Neural cell (in vitro differentiated cells): ENCODE measurements around the gene ZNF24. TPM values are rescaled to one million over a fixed set of nuclear protein-coding genes. Genes with fewer than 3 reads are reported as not detected.

Experiments
- H2AFZ ChIP-seq: fragments of 200-600, 300-800 bp; sonication (generic), shearing (Covaris generic); 2 replicates; pipeline ENCODE4 v1.6.0; 2014; ENCODE audit warnings: low read depth, mild to moderate bottlenecking, antibody characterized with exemption, low read length, moderate library complexity
- H3F3A ChIP-seq: fragments of 200-600 bp; shearing (Covaris generic); 2 replicates; pipeline ENCODE4 v1.6.1; 2016; ENCODE audit warnings: mild to moderate bottlenecking, moderate library complexity, mixed read lengths, antibody characterized with exemption, low read length; ENCODE audit not compliant: insufficient read depth, poor library complexity, severe bottlenecking
- H3K27ac ChIP-seq: fragments of 200-600, 300-800 bp; sonication (generic), shearing (Covaris generic); 2 replicates; pipeline ENCODE4 v1.5.1; 2014; ENCODE audit warnings: mild to moderate bottlenecking, low read length, moderate library complexity
- H3K27me3 ChIP-seq: fragments of 300-800, 200-600 bp; sonication (generic), shearing (Covaris generic); 2 replicates; pipeline ENCODE4 v1.6.0; 2014; ENCODE audit warnings: mild to moderate bottlenecking, low read depth, low read length, moderate library complexity; ENCODE audit not compliant: insufficient read depth
- H3K36me3 ChIP-seq: fragments of 300-800, 200-600 bp; sonication (generic), shearing (Covaris generic); 2 replicates; pipeline ENCODE4 v1.5.1; 2014; ENCODE audit warnings: mild to moderate bottlenecking, antibody characterized with exemption, low read length, moderate library complexity; ENCODE audit not compliant: insufficient read depth
- H3K4me2 ChIP-seq: fragments of 300-800, 200-600 bp; sonication (generic), shearing (Covaris generic); 2 replicates; pipeline ENCODE4 v1.6.0; 2014; ENCODE audit warnings: mild to moderate bottlenecking, low read length
- H3K4me3 ChIP-seq: fragments of 300-800, 200-600 bp; sonication (generic), shearing (Covaris generic); 2 replicates; pipeline ENCODE4 v1.5.1; 2014; ENCODE audit warnings: mild to moderate bottlenecking, low read length, moderate library complexity
- H3K79me2 ChIP-seq: fragments of 200-600 bp; shearing (Covaris generic); replicated peaks from 2 replicates; pipeline ENCODE4 v1.6.0; 2014; ENCODE audit warnings: mild to moderate bottlenecking, low read length, moderate library complexity; ENCODE audit not compliant: insufficient read depth
- H3K9ac ChIP-seq: fragments of 300-800, 200-600 bp; sonication (generic), shearing (Covaris generic); 2 replicates; pipeline ENCODE4 v1.6.1; 2016; ENCODE audit warnings: mild to moderate bottlenecking, low read length, mixed read lengths
- H3K9me2 ChIP-seq: fragments of 200-600 bp; shearing (Covaris generic); 2 replicates; pipeline ENCODE4 v1.6.1; 2016; ENCODE audit warnings: mild to moderate bottlenecking, low read length, mixed read lengths; ENCODE audit not compliant: insufficient read depth
- H3K9me3 ChIP-seq: fragments of 200-600, 300-800 bp; sonication (generic), shearing (Covaris generic); 2 replicates; pipeline ENCODE4 v1.6.1; 2016; ENCODE audit warnings: mild to moderate bottlenecking, mixed run types, low read length, moderate library complexity, mixed read lengths
- H4K20me1 ChIP-seq: fragments of 200-600 bp; shearing (Covaris generic); 2 replicates; pipeline ENCODE4 v1.6.1; 2016; ENCODE audit warnings: mild to moderate bottlenecking, mixed run types; ENCODE audit not compliant: insufficient read depth
- CTCF ChIP-seq: fragments of 450-650 bp; IDR thresholded peaks from 2 replicates; pipeline ENCODE4 v1.5.1; 2014; ENCODE audit warnings: antibody characterized with exemption, mild to moderate bottlenecking, moderate library complexity; ENCODE audit not compliant: poor library complexity, severe bottlenecking
- EP300 ChIP-seq: fragments of 450-650 bp; conservative IDR thresholded peaks from 2 replicates; pipeline ENCODE4 v1.6.1; 2014; ENCODE audit warnings: antibody characterized with exemption, mild to moderate bottlenecking, moderate library complexity; ENCODE audit not compliant: poor library complexity, severe bottlenecking
- EZH2 ChIP-seq: fragments of 200-600, 300-800 bp; shearing (Covaris generic), sonication (generic); IDR thresholded peaks from 2 replicates; pipeline ENCODE4 v1.6.1; 2014; ENCODE audit warnings: antibody characterized with exemption, low read length, borderline replicate concordance, mild to moderate bottlenecking; ENCODE audit not compliant: insufficient read depth, poor library complexity, severe bottlenecking
- MXI1 ChIP-seq: fragments of 450-650 bp; conservative IDR thresholded peaks from 2 replicates; pipeline ENCODE4 v1.6.1; 2014; ENCODE audit warnings: antibody characterized with exemption, mild to moderate bottlenecking; ENCODE audit not compliant: poor library complexity, severe bottlenecking
- POLR2AphosphoS5 ChIP-seq: IDR thresholded peaks from 2 replicates; pipeline ENCODE4 v1.6.1; 2012
- RAD21 ChIP-seq: fragments of 450-650 bp; conservative IDR thresholded peaks from 2 replicates; pipeline ENCODE4 v1.6.1; 2014; ENCODE audit warnings: antibody characterized with exemption, mild to moderate bottlenecking, moderate library complexity
- REST ChIP-seq: IDR thresholded peaks from 2 replicates; pipeline ENCODE4 v1.6.1; 2012; ENCODE audit warnings: borderline replicate concordance
- SMC3 ChIP-seq: fragments of 450-650 bp; conservative IDR thresholded peaks from 2 replicates; pipeline ENCODE4 v1.6.1; 2014; ENCODE audit warnings: antibody characterized with exemption, mild to moderate bottlenecking, moderate library complexity; ENCODE audit not compliant: poor library complexity
- TAF1 ChIP-seq: IDR thresholded peaks from 2 replicates; pipeline ENCODE4 v1.6.1; 2012; ENCODE audit warnings: low read depth
- polyA plus RNA-seq: library from polyadenylated mRNA; depleted of rRNA; stranded (reverse); fragments of >200 nt; gene quantifications from 2 replicates; pipeline ENCODE4 v1.2.3, GENCODE V29; 2014

The ZNF24 gene
- polyA plus RNA-seq, 1 donor from 2014 or later: 46.3 TPM

- TF ChIP-seq RAD21 (no peak), EP300 (no peak), REST (no peak), TAF1 (no peak), CTCF (no peak), POLR2AphosphoS5 (no peak), MXI1 (no peak), EZH2 (no peak), SMC3 (no peak)
- Histone ChIP-seq H4K20me1 (peaks cover 4% of the 10 kb centered on the region), H3K36me3 (peaks cover 16% of the 10 kb centered on the region), H3K27me3 (no peaks in the 10 kb centered on the region), H3K4me3 (no peak overlapping the region), H3F3A (no peaks in the 10 kb centered on the region), H3K9ac (no peak overlapping the region), H3K9me3 (no peaks in the 10 kb centered on the region), H3K9me2 (no peaks in the 10 kb centered on the region), H3K27ac (no peak overlapping the region), H2AFZ (no peak overlapping the region), H3K79me2 (peaks cover 20% of the 10 kb centered on the region), H3K4me2 (no peak overlapping the region)
These were observed 9.4 kb downstream of the ZNF24 start for GRCh38 chr18:35334821-35335220.

- H3K4me3 ChIP-seq: no peak overlapping the region
- no peaks in the 10 kb centered on the region for H3K9me3 ChIP-seq
- no peak overlapping the region for H2AFZ ChIP-seq
- no peaks in the 10 kb centered on the region for H3F3A ChIP-seq
- TF ChIP-seq TAF1 (no peak), MXI1 (no peak), REST (no peak), EP300 (no peak), SMC3 (no peak), CTCF (no peak), POLR2AphosphoS5 (no peak), EZH2 (no peak), RAD21 (no peak)
- peaks cover 15% of the 10 kb centered on the region for H3K36me3 ChIP-seq
- H3K9ac ChIP-seq: no peak overlapping the region
- H4K20me1 ChIP-seq: peaks cover 4% of the 10 kb centered on the region
- peaks cover 14% of the 10 kb centered on the region for H3K79me2 ChIP-seq
- no peak overlapping the region for H3K27ac ChIP-seq
- H3K27me3 ChIP-seq: no peaks in the 10 kb centered on the region
- H3K4me2 ChIP-seq: no peak overlapping the region
- no peaks in the 10 kb centered on the region for H3K9me2 ChIP-seq
These were observed 10.0 kb downstream of the ZNF24 start for GRCh38 chr18:35334212-35334611.
